Calu3 (cell line): ENCODE measurements around the gene CBR4. TPM values are rescaled to one million over a fixed set of nuclear protein-coding genes. Genes with fewer than 3 reads are reported as not detected.

ENCODE experiments used
- BruUV-seq: library from RNA; stranded (reverse); fragments of 400-500 nt; replicated peaks from 2 replicates; lab custom pipeline; 2021; lab: Mats Ljungman, UMichigan
- CTCF ChIA-PET: fragments of 300-600 bp; sonication (Branson Sonifier 250); formaldehyde crosslinking; loops from one replicate; lab custom pipeline; 2022; ENCODE audit warnings: antibody characterized with exemption; lab: Charles Lee
- DNase-seq: peaks from one replicate; pipeline ENCODE4 v3.0.0; 2022
- H3K27ac Mint-ChIP-seq: one replicate; pipeline ENCODE4 v1.8.0; 2022; ENCODE audit warnings: mixed read lengths; ENCODE audit not compliant: unreplicated experiment
- H3K27me3 Mint-ChIP-seq: one replicate; pipeline ENCODE4 v1.8.0; 2022; ENCODE audit warnings: mixed read lengths; ENCODE audit not compliant: unreplicated experiment
- H3K36me3 Mint-ChIP-seq: one replicate; pipeline ENCODE4 v1.8.0; 2022; ENCODE audit warnings: mild to moderate bottlenecking, moderate library complexity, mixed read lengths; ENCODE audit not compliant: insufficient read depth, unreplicated experiment
- H3K4me1 Mint-ChIP-seq: one replicate; pipeline ENCODE4 v1.8.0; 2022; ENCODE audit warnings: mild to moderate bottlenecking, low read depth, mixed read lengths; ENCODE audit not compliant: unreplicated experiment
- H3K4me3 Mint-ChIP-seq: one replicate; pipeline ENCODE4 v1.8.0; 2022; ENCODE audit warnings: mild to moderate bottlenecking, low read depth, moderate library complexity, mixed read lengths; ENCODE audit not compliant: unreplicated experiment
- H3K9me3 Mint-ChIP-seq: one replicate; pipeline ENCODE4 v1.8.0; 2022; ENCODE audit warnings: low read depth, mixed read lengths; ENCODE audit not compliant: unreplicated experiment
- intact Hi-C: fragments of 100-400 bp; cut with micrococcal nuclease; formaldehyde crosslinking; loops from one replicate; pipeline ENCODE4 v1.10.0; 2022; ENCODE audit not compliant: unreplicated experiment
- total RNA-seq: library from RNA; stranded (reverse); gene quantifications from 2 replicates; pipeline ENCODE4 v1.2.3, GENCODE V29; 2022
- TF ChIP-seq, protein P1 (sequence below): fragments of 200-600 bp; IDR thresholded peaks from one replicate; pipeline ENCODE4 v1.8.0; 2022; ENCODE audit warnings: antibody characterized with exemption; ENCODE audit not compliant: unreplicated experiment

The CBR4 gene
- total RNA-seq, 1 experiment from 2014 or later: 18.1 TPM

DNA sequence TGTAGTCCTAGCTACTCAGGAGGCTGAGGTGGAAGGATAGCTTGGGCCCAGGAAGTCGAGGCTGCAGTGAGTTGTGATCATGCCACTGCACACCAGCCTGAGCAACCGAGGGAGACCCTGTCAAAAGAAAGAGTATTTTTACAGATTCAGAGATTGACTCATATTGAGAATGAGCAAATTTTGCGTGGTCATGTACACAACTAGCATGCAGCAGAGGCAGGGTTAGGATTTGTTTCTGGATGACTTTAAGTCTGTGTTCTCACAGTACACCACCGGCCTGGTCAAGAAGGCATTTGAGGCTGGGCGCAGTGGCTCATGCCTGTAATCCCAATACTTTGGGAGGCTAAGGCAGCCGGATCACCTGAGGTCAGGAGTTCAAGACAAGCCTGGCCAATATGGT, 44.8 kb upstream of the CBR4 start:
- TF ChIP-seq, protein P1, sequence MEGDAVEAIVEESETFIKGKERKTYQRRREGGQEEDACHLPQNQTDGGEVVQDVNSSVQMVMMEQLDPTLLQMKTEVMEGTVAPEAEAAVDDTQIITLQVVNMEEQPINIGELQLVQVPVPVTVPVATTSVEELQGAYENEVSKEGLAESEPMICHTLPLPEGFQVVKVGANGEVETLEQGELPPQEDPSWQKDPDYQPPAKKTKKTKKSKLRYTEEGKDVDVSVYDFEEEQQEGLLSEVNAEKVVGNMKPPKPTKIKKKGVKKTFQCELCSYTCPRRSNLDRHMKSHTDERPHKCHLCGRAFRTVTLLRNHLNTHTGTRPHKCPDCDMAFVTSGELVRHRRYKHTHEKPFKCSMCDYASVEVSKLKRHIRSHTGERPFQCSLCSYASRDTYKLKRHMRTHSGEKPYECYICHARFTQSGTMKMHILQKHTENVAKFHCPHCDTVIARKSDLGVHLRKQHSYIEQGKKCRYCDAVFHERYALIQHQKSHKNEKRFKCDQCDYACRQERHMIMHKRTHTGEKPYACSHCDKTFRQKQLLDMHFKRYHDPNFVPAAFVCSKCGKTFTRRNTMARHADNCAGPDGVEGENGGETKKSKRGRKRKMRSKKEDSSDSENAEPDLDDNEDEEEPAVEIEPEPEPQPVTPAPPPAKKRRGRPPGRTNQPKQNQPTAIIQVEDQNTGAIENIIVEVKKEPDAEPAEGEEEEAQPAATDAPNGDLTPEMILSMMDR: no peak
- Mint-ChIP-seq H3K36me3 (peaks cover 2% of the 10 kb centered on the region), H3K27me3 (no peaks in the 10 kb centered on the region), H3K9me3 (no peaks in the 10 kb centered on the region), H3K4me1 (no peaks in the 10 kb centered on the region), H3K4me3 (no peak overlapping the region), H3K27ac (no peak overlapping the region)
- CTCF ChIA-PET: no interaction called here
- BruUV-seq: no TSS peak
- DNase-seq: no peak
- intact Hi-C loops: no loop called here

DNA sequence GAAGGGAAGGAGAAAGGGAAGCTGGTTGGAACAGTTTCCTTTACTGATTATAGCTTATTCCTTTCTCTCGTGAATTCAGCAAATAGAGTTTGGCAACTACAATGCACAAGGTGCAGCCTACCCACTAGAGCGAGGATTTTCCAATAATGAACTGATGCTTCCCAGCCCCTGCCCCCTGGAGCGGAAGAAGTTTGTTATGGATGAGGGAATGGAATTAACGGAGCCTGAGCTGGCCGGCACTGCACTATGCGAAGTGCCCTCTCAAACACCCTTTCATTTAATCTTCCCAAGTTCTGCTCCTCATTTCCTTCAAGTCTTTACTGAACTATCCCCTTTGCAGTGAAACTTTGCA, 42.5 kb upstream of the CBR4 start:
- Mint-ChIP-seq H3K4me1 (no peaks in the 10 kb centered on the region), H3K27me3 (no peaks in the 10 kb centered on the region), H3K27ac (no peak overlapping the region), H3K9me3 (no peaks in the 10 kb centered on the region), H3K4me3 (no peak overlapping the region), H3K36me3 (no peaks in the 10 kb centered on the region)
- BruUV-seq: no TSS peak
- CTCF ChIA-PET: no interaction called here
- TF ChIP-seq, protein P1: no peak
- intact Hi-C loops: no loop called here
- DNase-seq: no peak

DNA sequence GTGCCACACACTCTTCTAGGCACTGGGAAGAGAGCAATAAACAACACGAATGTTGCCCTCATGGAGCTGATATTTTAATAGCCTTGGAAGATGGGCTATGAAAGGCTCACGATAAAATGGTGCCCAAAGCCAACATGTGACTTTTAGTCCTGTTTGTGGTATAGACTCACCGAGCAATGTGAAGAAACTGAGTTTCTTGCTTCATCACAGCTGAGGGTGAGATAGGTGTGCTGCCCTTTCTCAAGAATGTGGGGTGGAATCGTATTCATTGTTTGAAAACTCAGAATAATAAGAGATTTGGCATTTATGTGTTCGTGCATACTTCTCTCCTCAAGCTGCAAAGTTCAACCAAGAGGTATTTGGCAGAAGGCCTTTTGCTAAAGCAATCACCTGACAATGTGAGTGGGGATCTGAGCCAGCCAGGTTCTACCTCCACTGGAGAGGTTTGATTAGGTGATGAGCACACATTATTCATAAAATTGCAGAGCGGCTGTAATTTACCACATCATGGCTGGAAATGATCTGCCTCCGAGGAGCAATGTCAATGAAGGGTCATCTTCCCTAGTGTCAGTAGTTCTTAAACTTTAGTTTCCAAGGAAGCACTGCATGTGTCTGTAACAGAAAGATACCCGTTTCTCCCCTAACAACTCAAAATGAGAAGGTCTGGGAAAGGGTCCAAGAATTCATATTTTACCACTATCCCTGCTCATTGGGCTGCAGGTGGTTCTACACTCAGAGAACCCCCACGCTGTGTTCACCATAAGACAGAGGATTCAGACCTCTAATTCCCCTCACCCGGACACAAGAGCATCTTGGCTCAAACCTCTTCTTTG, 41.9 kb upstream of the CBR4 start:
- intact Hi-C loops: no loop called here
- H3K27ac Mint-ChIP-seq: no peak overlapping the region
- BruUV-seq: no TSS peak
- H3K4me3 Mint-ChIP-seq: no peak overlapping the region
- no peaks in the 10 kb centered on the region for H3K36me3 Mint-ChIP-seq
- H3K4me1 Mint-ChIP-seq: no peaks in the 10 kb centered on the region
- H3K27me3 Mint-ChIP-seq: no peaks in the 10 kb centered on the region
- TF ChIP-seq, protein P1: no peak
- no peak for DNase-seq
- CTCF ChIA-PET: no interaction called here
- no peaks in the 10 kb centered on the region for H3K9me3 Mint-ChIP-seq

DNA sequence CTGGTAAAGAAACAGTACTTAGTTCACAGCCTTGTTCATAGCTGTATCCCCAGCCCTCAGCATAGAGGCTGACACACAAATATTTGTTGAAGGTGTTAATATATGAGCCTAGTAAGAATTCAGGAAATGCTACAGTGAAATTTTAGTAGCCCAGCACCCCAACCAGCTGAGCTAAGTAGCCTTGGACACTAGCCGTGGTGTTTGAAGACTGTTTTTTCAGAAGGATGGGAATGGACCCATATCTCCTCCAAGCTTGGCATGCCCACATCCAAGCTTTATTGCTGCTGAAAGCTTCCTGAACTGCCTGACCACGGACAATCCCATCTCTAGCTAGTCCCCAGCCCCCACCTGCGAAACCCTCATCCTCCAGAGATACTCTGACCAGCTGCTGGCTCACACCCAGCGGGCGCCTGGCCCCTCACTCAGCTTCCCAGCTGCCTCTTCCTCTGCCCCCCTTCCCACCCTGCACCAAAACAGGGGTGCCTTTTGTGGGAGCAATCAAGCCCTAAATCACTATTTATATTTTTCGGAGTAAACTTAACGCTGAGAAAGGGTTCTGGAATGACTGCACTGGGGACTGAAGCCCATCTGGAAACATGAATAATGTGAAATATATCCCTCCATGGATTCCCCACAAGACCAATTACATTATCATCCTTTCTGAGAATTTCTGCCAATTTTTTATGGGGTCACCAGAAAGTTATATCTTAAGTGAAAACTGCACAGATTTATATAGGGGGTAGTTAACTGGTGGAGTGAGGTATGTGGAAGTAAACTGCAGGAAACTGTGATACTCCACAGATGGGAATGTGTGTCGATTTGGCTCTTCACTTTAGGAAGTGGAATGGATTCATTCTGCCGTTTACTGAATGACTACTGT, 41.1 kb upstream of the CBR4 start:
- TF ChIP-seq, protein P1: no peak
- no peak for DNase-seq
- Mint-ChIP-seq H3K9me3 (no peaks in the 10 kb centered on the region), H3K4me1 (no peaks in the 10 kb centered on the region), H3K27ac (no peak overlapping the region), H3K4me3 (no peak overlapping the region), H3K27me3 (no peaks in the 10 kb centered on the region), H3K36me3 (no peaks in the 10 kb centered on the region)
- CTCF ChIA-PET: interaction anchor here (0.5 kb wide), 1 partner anchor 14 kb away, joined by 5 read pairs; no protein-coding TSS in a partner anchor
- BruUV-seq: no TSS peak
- intact Hi-C loops: no loop called here
